LNCaP clone FGC (cell line): ENCODE data around the gene ECM2.
"Not testable (repeated sequence)": the region's sequence is repeated elsewhere in the genome, so short reads cannot be mapped to it uniquely, and the experiment has no call there.

Source experiments
- DNase-seq: peaks from one replicate; pipeline ENCODE4 v3.0.0-alpha.2; 2011; ENCODE audit warnings: low read depth
- H3K4me3 ChIP-seq: 2 replicates; pipeline ENCODE4 v1.5.1; 2011; ENCODE audit warnings: mild to moderate bottlenecking, low read depth, low read length, control low read depth
- CTCF ChIP-seq: IDR thresholded peaks from 2 replicates; pipeline ENCODE4 v1.5.1; 2012; ENCODE audit warnings: mild to moderate bottlenecking; ENCODE audit not compliant: control insufficient read depth, insufficient read depth; ENCODE audit errors: extremely low read depth

The ECM2 gene

GRCh38 chr9:92535940-92536850 is at the start of gene ECM2:
ECM2 (minus strand) TSS chr9:92535990; CDS start chr9:92522866, 13,124 bp downstream.
- no peak for TF ChIP-seq CTCF
- H3K4me3 ChIP-seq = no peak within 1 kb of the TSS
- no peak for DNase-seq

GRCh38 chr9:92576175-92576574 is 40.4 kb upstream of the ECM2 start:
- TF ChIP-seq CTCF = no peak
- DNase-seq = no peak
- no peak overlapping the region for H3K4me3 ChIP-seq

GRCh38 chr9:92573612-92574011 is 37.8 kb upstream of the ECM2 start:
- DNase-seq, H3K4me3 ChIP-seq: not testable (repeated sequence)

- H3K4me3 ChIP-seq, DNase-seq: not testable (repeated sequence)
These were observed 36.1 kb upstream of the ECM2 start for GRCh38 chr9:92571871-92572270.

- DNase-seq = no peak
These were observed 29.2 kb upstream of the ECM2 start for GRCh38 chr9:92564982-92565381.

GRCh38 chr9:92564504-92564903 is 28.7 kb upstream of the ECM2 start:
- DNase-seq = no peak
- H3K4me3 ChIP-seq = no peak overlapping the region
- no peak for TF ChIP-seq CTCF

More at GRCh38 chr9:92564982-92565381, 29.2 kb upstream of the ECM2 start:
- no peak for TF ChIP-seq CTCF
- H3K4me3 ChIP-seq = no peak overlapping the region

- H3K4me3 ChIP-seq = no peak overlapping the region
- TF ChIP-seq CTCF = no peak
- DNase-seq = no peak
These were observed 27.6 kb upstream of the ECM2 start for GRCh38 chr9:92563116-92564100.
